NCI-H146 (cell line): ENCODE data around the gene RALBP1.

Source experiments
- DNase-seq: peaks from one replicate; lab custom pipeline; 2025; lab: John Stamatoyannopoulos, UW

The RALBP1 gene

DNA sequence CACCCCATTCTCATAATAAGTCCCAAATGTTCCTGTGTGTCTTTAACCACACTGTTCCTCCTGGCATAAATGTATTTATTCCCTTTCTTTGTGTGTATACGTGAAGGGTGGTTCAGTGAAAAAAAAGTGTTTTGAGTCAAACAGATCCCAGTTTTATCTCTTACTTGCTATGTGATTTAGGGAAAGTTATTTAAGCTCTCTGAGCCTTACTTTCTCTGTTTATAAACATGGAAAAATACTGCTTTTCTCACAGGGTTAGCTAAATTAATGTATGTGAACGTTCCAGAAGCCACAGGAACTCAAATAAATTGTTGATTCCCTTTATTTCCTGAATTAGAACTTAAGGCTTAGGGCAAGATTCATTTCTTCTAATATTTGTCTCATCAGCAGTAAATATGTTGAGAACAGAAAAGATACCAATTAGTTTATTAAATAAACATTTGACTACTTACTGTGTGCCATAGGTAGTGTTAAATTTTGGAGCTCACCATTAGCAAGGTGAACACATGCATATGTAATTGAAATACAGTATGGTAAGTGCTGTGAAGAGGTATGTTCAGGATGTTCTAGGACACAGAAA, 33.2 kb downstream of the RALBP1 start:
- DNase-seq, result no peak

DNA sequence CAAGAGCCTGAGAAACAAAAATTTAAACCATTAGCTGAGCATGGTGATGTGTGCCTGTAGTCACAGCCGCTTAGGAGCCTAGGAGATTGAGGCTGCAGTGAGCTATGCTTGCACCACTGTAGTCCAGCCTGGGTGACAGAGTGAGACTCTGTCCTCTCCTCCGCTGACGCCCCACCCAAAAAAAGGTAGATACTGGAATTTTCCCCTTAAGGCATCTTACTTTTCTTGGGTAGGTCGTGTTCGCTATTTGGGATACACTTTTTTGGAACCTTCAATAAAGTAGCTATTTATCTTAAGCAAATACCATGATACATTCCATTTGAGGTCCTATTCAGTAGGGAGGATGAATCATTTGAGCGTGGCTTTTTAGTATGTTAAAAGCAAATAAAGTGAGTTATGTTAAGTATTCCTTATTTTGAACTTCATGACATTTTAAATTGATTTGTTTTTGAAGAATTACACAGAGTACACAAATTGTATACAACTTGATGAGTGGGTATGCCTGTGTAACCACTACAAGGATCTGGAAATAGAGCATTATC, 38.7 kb downstream of the RALBP1 start:
- DNase-seq, result no peak

DNA sequence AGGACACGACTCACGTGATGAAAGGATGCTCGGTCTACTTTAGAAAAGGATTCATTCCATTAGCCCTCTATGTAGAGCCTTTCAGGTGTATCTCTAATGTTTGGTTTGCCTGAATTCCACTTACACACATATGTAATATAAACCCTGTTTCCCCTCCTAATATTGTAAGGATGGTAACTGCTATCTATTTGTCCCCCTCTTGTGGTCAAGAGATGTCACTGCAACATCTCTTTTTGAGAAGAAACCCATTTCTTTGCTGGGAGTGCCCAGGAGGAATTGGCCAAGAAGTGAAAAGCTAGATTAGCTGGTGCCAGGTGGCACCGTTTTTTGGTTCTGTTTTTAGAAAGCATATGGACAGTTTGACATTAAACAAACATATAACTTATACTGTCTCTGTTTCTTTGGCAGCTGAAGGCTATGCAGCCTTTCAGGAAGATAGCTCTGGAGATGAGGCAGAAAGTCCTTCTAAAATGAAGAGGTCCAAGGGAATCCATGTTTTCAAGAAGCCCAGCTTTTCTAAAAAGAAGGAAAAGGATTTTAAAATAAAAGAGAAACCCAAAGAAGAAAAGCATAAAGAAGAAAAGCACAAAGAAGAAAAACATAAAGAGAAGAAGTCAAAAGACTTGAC, 41.2 kb downstream of the RALBP1 start:
- DNase-seq, result peak; percentile 62

DNA sequence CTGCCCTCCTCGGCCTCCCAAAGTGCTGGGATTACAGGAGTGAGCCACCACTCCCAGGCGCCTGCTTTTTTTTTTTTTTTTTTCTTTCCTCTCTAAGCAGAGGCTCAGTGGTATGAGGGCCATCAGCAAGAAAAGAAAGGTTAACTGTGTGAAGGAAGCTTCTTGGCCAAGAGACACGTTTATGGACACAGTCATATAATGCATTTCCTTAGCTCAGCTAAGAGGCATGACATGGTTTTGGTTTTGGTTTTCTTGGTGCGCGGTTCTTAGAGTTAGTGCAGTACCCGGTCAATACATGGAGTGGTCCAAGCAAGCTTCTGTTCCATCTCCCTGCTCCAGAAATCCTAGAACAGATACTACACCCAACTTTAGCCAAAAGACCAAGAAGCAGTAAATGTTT, 42.6 kb downstream of the RALBP1 start:
- no peak for DNase-seq

DNA sequence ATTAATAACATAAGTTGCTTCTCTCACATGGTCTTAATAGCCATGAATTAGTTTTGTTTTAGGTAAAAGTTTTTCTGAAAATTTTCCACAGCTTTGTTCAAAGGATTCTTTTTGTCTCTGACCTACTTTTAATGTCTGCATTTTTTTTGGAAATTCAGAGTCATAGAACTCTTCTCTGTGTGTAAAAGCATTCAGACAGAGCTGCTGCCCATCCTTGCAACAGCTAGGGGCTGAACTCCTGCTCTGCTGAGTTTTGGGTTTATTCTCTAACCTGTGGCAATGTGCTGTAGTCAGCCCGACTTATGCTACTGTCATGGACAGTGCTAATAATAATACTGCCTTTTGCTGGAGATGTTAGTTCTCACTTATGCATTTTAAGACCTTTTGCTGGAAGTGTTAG, 44.1 kb downstream of the RALBP1 start:
- no peak for DNase-seq

DNA sequence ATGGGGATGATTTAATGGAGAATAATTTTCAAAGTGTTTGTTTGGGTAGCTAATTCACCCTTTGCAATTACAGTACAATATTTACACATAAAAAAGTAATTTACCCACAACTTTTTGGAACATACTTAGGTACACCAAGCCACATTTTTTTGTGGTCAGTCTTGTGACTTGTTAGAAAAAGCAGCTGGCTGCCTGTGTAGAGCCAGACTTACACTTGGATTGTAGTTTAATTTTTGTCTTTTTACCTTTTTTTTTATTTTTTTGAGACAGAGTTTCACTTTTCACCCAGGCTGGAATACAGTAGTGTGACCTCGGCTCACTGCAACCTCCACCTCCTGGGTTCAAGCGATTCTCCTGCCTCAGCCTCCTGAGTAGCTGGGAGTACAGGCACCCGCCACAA, 45.4 kb downstream of the RALBP1 start:
- DNase-seq, result no peak

DNA sequence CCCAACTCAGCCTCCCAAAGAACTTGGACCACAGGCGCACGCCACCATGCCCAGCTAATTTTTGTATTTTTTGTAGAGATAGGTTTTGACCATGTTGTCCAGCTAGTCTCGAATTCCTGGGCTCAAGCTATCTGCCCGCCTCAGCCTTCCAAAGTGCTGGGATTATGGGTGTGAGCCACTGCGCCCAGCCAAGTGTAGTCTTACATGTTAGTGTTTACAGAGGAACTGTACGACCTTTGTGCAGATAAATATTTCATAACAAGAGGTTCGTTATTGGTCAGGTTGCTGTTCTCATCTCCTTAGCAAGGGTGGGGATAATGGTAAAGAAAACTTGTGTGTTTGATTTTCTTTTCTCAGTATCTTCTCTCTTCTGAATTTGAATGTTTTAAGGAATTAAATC, 46.5 kb downstream of the RALBP1 start:
- no peak for DNase-seq

DNA sequence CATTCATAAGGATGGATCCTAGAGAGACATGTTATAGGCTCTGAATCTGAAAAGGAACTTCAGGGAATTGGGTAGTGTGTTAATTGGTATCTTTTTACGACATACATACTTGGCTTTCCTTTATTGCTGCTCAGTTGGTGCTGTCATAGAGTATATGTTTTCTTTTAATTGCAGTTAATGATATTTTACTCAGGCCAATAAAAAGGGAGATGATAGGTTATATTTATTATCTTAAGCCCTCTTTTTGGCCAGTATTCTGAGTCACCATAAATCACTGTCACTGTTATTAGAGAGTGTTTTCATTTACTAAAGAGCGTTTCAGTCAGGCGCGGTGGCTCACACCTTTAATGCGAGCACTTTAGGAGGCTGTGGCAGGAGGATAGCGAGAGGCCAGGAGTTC, 47.6 kb downstream of the RALBP1 start:
- DNase-seq, result no peak

DNA sequence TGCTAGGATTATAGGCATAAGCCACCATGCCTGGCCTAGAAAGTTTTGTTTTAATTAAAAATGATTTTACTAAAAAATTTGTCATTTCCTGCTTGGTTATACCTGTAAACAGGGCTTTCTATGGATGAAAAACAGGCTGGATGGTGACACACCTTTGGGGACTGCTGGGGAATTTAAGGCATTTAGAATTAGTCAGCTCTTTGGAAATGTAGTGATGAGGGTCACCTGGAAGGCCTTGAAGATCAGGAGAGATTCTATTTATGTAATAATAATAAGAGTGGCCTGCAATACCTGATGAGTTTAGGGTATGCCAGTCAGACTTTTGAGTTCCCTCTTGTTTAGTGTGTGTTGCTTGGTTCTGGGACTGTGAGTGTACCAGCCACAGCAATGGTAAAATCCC, 51.1 kb downstream of the RALBP1 start:
- no peak for DNase-seq

DNA sequence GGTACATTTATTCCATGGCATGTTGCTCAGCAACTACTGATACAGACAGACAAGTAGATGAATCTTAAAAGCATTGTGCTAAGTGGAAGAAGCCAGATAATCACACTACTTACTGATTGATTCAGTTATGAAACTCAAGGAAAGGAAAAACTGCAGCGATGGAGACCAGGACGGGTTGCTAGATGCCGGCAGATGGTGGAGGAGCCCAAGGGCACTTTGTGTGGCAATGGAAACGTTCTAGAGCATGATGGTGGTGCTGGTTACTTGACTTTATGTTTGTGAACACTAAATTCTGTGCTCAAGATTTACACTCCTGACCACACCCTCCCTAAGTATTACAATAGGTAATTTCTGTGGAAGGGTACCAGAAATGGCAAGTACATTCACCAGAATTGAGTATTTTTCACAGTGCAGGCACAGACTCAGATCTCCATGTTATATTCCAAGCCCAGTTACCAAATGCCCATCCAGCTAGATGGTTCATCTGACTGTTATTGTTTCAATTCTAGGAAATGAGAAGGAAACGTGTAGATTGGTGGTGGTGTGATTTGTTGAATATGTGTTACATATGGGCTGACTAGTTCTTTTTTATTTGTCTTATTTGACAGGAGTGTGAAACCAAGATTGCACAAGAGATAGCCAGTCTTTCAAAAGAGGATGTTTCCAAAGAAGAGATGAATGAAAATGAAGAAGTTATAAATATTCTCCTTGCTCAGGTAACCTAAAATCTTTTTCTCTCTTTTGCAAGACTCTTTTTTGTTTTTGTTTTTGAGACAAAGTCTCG, 55.1 kb downstream of the RALBP1 start:
- no peak for DNase-seq

DNA sequence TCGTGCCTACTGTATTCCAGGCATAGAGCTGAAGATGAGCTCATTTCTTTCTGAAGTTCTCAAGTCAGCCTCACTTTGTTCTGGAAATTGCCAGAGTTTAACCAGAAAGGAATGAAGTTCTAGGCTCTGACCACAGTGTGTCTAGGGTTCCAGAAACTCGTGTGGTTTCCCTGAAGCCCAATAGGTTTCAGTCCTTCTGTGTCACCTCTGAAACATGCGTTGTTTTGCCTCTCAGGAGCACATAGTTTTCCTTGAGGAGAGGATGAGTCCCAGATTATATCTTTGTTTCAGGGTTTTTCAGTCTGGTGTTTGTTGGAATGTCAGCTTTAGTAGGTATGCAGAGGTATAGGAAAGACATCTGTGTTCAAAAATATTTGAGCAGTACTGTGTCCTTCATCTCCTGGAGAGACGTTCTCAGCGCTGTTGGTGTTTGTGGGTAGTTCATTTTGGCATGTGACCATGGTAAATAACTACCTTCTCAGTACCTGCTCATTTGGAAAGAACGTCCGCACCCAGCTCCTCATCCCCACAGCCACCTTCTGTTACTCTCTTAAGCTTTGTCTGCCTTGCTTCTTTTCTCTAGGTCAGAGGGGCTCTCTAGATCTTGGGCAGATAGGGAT, 56.6 kb downstream of the RALBP1 start:
- no peak for DNase-seq

DNA sequence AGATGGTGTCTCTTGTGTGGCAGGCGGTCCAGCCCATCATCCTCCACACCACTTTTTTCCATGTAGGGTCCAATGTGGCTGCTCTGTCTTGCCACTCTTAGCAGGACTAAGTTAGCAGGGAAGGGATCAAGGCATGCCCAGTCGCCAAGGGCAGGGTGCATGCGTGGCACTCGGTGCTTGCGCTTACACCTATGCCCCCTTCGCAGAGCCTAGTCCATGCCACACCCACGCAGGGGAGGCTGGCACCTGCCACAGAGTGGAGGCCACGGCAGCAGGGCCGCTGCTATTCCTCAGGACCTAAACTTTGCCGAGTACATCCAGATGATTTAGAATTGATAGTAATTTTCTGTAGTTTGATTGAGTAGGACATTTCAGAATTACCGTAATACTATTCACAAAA, 59.5 kb downstream of the RALBP1 start:
- no peak for DNase-seq

DNA sequence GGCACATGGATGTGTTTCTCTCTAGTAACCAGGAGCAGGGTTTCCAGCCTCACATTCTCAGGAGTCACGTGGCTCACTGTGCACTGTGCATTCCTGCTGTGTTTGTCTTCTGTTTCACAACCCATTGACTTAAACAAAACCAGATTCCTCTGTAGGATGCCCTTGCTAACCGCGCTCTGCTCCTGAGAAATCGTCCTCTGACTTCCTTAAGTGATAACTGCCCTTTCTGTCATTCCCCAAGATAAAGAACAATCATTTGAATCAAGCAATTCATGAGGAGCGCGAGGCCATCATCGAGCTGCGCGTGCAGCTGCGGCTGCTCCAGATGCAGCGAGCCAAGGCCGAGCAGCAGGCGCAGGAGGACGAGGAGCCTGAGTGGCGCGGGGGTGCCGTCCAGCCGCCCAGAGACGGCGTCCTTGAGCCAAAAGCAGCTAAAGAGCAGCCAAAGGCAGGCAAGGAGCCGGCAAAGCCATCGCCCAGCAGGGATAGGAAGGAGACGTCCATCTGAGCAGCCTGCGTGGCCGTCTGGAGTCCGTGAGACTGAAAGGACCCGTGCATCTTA, 60.2 kb downstream of the RALBP1 start:
- no peak for DNase-seq

DNA sequence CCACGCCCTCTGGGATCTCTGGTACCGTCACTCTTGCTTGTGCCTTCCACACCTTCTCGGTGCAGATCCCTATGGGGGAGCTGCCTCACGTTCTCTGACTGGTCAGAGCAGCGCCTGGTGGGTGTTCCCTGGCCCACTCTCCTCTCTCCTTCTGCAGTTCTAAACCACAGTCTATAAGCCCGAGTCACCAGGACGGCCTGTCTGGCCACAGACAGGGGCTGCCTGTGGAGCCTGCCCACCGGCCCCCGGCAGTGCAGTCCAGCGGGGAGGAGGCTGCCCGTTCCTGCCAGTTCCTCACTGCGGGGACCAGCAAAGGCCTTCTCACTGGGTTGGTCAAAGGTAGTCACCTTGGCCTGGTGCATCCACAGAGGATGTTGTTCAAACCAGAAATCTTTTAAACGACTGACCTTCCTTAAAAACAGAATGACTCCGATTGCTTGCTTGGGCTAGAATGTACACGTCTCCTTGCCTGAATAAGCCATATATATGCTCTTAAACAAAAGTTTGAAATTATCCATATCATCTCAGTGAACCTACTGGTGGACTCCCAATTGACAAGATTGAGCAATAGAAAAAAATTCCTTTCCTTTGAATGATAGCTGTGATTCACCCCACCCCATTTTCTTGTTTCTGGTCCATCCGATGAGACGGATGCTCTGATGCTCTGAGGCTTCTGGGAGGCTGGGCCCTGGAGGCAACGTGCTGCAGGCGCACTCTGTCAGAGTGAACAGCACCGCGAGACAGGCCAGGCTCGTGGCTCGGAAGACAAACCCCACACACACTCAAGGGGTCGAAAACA, 61.2 kb downstream of the RALBP1 start:
- DNase-seq, result no peak

DNA sequence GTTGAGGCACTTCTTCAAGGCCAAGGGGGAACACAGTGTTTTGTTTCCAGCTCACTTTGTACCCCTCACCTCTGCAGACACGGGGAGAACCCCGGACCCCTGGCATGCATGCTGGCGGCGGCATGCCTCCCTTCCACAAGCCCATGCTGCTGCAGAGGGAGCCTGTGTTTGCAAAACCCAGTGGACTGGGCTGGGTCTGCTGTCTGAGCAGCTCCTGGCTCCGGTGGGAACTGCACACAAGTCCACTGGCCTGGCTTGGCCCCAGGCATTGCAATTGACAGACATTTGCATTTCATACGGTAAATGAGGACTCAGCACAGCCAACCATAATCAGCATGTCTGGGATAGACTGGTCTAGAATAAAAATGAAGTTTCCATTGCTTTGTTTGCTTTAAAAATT, 62.4 kb downstream of the RALBP1 start:
- no peak for DNase-seq

DNA sequence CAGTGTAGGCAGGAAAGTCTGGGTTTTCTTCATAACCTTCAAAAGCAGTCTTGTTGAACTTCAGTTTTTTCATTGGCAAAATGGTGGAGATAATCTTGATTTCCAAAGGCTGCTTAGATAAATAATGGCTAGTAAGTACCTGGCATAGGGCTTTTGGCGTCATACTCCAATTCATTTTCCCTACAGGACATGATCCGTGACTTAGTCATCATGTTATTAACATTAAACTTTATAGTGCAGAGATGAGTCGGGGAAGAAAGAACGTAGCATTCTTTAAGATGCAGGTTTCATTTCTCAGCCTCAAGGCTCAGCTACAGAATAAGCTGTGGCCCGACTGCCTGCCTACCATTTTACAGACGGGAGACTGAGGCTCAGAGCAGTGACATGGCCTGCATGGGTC, 64.0 kb downstream of the RALBP1 start:
- no peak for DNase-seq

DNA sequence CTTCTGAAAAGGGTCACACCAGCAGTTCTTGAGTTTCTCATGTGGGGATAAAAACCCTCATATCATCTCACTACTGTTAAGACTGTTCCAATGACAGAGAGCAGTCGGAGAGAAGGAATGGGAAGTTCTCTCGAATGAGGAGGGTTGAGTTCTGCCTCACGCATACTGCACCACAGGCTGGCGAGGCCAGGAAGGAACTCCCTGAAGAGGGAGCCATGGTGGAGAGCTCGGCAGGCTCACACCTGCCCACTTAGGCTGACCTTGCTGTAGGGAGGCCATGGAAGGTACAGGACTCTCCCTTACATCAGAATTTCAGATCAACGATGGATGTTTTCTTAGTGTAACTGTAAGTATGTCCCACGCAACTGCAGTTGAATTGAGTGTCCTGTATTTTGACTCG, 64.6 kb downstream of the RALBP1 start:
- DNase-seq, result no peak

DNA sequence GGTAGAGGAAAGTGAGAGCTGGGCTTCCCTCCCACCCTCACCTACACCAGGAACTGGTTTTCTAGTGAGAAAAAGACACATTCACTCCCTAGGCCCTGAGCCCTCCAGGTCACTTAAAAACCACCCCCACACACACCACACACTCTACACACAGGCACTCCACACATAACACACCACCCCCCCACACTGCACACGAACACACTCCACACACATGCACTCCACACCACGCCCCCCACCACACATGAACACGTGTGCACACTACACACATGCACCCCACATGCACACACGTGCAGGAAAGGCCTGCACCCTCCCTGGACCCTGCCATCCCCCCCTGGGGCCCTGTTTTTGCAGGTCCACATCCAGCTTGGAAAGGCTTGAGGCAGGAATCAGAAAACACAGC, 67.6 kb downstream of the RALBP1 start:
- no peak for DNase-seq

DNA sequence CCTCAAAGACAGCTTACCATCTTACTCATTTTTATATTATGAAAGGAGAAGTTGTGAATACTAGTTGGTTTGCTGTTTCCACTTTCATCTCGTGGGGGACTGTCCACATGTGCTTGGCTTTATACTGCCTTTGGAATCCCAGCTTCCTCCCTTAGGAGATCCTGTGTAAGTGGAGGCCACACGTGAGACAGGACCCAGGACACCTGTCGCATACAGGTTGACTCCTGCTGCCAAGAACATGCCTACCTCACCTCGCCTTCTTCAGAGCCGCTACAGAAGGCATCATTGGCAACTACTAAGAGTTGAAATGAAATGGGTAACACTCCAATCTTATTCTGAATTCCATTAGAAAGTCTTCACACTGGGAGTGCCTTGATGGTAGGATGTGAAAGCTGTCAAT, 69.7 kb downstream of the RALBP1 start:
- no peak for DNase-seq

DNA sequence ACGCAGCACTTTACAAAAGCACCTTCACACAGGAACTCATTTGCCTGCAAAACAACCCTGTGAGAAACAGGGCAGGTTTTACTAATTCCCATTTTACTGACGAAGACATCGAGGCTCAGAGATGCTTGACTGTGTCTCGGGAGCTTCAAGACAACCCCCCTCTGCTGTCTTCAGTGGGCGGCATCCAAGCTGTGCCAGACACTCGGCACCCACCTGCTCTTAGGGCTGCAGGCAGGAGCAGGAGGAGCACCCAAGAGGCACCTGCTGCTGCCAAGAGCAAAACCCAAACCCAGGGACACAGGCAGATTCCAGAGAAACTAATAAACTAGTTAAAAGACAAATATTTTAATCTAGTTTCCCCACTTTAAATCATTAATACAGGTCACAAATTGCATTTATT, 71.2 kb downstream of the RALBP1 start:
- no peak for DNase-seq

DNA sequence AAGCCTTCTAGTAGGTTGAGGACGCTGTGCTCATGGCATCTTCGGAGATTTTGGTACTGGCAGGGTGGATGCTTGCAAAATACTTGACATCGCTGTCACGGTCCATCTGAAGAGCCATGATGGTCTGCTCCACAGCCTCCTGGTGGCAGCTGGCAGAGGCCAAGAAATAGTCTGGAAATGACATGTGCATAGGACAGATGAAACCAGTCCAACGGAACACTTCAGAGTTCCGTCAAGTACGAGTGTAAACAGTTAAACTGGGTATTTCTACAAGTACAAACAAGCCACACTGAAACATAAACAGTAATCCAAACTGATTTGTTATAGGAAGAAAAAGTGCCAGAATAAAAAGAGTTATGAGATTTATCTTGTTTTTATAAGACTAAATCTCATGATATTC, 72.5 kb downstream of the RALBP1 start:
- DNase-seq, result no peak

DNA sequence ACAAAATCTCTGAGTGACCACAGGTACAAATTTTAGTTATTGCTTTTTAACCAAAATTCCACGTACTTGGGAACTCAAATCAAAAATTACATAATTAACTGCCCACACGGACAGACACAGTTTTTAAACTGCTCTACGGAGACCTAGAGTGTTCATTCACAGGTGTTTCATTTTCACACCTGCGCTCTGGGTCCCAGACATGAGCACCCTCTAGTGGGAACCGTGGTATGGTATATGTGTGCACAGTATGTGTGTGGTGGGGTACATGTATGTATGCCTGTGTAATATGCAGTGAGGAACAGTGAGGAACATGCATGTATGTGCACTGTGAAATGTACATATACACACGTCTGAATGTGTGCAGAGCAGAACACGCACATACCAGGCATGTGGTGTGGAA, 74.1 kb downstream of the RALBP1 start:
- no peak for DNase-seq
